M059J (cell line): ENCODE measurements around the gene BCL7C. TPM values are rescaled to one million over a fixed set of nuclear protein-coding genes. Genes with fewer than 3 reads are reported as not detected.

Experiments used
- DNase-seq: peaks from one replicate; pipeline ENCODE4 v3.0.0-alpha.2; 2012; ENCODE audit warnings: low read depth
- total RNA-seq: library from RNA; depleted of rRNA; stranded (reverse); fragments of >200 nt; shearing (Covaris generic); gene quantifications from 2 replicates; pipeline ENCODE4 v1.2.3, GENCODE V29; 2014

BCL7C gene
- total RNA-seq, 1 experiment from 2014 or later, result 34.7 TPM

- DNase-seq, result peak; percentile 100
These were observed 29.2 kb upstream of the BCL7C start for GRCh38 chr16:30922960-30923535.

GRCh38 chr16:30922420-30922959 is 28.6 kb upstream of the BCL7C start:
- DNase-seq, result peak; percentile 100

- peak; percentile 92 for DNase-seq
These were observed 28.0 kb upstream of the BCL7C start for GRCh38 chr16:30921748-30922419.

GRCh38 chr16:30921459-30921747 is 27.5 kb upstream of the BCL7C start:
- DNase-seq, result no peak

GRCh38 chr16:30920891-30921290 is 27.0 kb upstream of the BCL7C start:
- DNase-seq, result no peak

GRCh38 chr16:30918614-30919013 is 24.7 kb upstream of the BCL7C start:
- no peak for DNase-seq

GRCh38 chr16:30914830-30915229 is 21.0 kb upstream of the BCL7C start:
- DNase-seq, result no peak

GRCh38 chr16:30912794-30913412 is 19.0 kb upstream of the BCL7C start:
- no peak for DNase-seq

- DNase-seq, result no peak
These were observed 16.7 kb upstream of the BCL7C start for GRCh38 chr16:30910427-30911029.

- no peak for DNase-seq
These were observed 13.2 kb upstream of the BCL7C start for GRCh38 chr16:30907064-30907463.

GRCh38 chr16:30904114-30904780 is 10.4 kb upstream of the BCL7C start:
- no peak for DNase-seq

- DNase-seq, result peak; percentile 12
These were observed 9.7 kb upstream of the BCL7C start for GRCh38 chr16:30903596-30903995.

GRCh38 chr16:30903002-30903401 is 9.1 kb upstream of the BCL7C start:
- DNase-seq, result no peak

- peak; percentile 64 for DNase-seq
These were observed 8.4 kb upstream of the BCL7C start for GRCh38 chr16:30902029-30902972.

- DNase-seq, result peak; percentile 10
These were observed 7.5 kb upstream of the BCL7C start for GRCh38 chr16:30901201-30902028.

GRCh38 chr16:30900588-30900987 is 6.7 kb upstream of the BCL7C start:
- no peak for DNase-seq

- DNase-seq, result no peak
These were observed 5.9 kb upstream of the BCL7C start for GRCh38 chr16:30899794-30900193.

GRCh38 chr16:30896889-30897733 is 3.2 kb upstream of the BCL7C start:
- DNase-seq, result peak; percentile 76

- peak; percentile 16 for DNase-seq
These were observed 2.5 kb upstream of the BCL7C start, which contains the start of gene CTF1 for GRCh38 chr16:30896261-30896888. CTF1 (plus strand) TSS chr16:30896614; CDS start chr16:30896644, 30 bp downstream.
